ENCODE results near the gene MLH3.

GRCh38 chr14:74977901-74978385, 73.3 kb downstream of the MLH3 start:
- TF ChIP-seq CTCF (conservative IDR thresholded peaks at IDR 0.05; ENCODE audit: low read depth, low read length) (no peak), EZH2phosphoT487 (IDR thresholded peaks at IDR 0.05; ENCODE audit: borderline replicate concordance, low read length) (no peak)
